Gastrocnemius medialis (tissue), 4 donors: Measurements from ENCODE around the gene KRT33A.

ENCODE experiments used
- POLR2A ChIP-seq, 2 donors: fragments of 450-650 bp; IDR thresholded peaks; one replicate each; pipeline ENCODE4 v1.6.1; 2017; ENCODE audit warnings: antibody characterized with exemption in 2 of 2, mild to moderate bottlenecking in 2 of 2, moderate library complexity in 2 of 2
- TF ChIP-seq, protein P1 (sequence below), 5 experiments: fragments of 450-650 bp in 3 of 5; fragments of 200-600 bp in 2 of 5; sonication (generic) in 2 of 5; IDR thresholded peaks in 4 of 5; conservative IDR thresholded peaks in 1 of 5; 1 replicate in 4 of 5; 2 replicates in 1 of 5; pipeline ENCODE4 v1.5.1; 2016 to 2019; ENCODE audit warnings: antibody characterized with exemption in 5 of 5, mild to moderate bottlenecking in 3 of 5, moderate library complexity in 3 of 5

DNA sequence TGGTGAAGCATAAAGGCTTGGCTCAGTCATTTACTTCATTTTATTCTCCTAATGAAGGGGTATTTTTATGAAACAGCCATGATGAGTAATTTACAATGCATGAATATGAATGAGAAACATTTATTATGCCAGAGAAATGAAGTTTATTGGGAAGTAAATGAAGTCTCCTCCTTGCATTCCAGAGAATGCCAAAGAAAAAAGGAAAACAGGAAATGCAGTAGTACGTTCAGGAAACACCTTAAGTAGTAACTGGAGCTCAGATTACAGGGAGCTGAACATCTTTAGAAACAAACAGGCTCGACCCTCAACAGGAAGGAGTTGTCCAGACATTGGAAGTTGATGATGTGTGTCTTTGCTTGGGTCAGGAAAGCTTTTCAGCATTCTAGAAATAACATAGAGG is 26.9 kb upstream of the KRT33A start:
- TF ChIP-seq, protein P1, sequence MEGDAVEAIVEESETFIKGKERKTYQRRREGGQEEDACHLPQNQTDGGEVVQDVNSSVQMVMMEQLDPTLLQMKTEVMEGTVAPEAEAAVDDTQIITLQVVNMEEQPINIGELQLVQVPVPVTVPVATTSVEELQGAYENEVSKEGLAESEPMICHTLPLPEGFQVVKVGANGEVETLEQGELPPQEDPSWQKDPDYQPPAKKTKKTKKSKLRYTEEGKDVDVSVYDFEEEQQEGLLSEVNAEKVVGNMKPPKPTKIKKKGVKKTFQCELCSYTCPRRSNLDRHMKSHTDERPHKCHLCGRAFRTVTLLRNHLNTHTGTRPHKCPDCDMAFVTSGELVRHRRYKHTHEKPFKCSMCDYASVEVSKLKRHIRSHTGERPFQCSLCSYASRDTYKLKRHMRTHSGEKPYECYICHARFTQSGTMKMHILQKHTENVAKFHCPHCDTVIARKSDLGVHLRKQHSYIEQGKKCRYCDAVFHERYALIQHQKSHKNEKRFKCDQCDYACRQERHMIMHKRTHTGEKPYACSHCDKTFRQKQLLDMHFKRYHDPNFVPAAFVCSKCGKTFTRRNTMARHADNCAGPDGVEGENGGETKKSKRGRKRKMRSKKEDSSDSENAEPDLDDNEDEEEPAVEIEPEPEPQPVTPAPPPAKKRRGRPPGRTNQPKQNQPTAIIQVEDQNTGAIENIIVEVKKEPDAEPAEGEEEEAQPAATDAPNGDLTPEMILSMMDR (IDR thresholded peaks at IDR 0.05 in 4 of 5, conservative IDR thresholded peaks at IDR 0.05 in 1 of 5): no peak
- TF ChIP-seq POLR2A (IDR thresholded peaks at IDR 0.05): no peak
